Astrocyte of the cerebellum (primary cell): Measurements from ENCODE around the gene USP24.

ENCODE experiments used
- DNase-seq: peaks from one replicate; pipeline ENCODE4 v3.0.0-alpha.2; 2011; ENCODE audit warnings: low read depth
- H3K4me3 ChIP-seq: 2 replicates; pipeline ENCODE4 v1.5.1; 2011; ENCODE audit warnings: mild to moderate bottlenecking, low read depth, low read length, moderate library complexity
- in situ Hi-C: cut with HindIII; loops from 2 replicates; pipeline ENCODE4 v1.10.0; 2017; ENCODE audit warnings: low sequenced_read_pairs
- TF ChIP-seq, protein P1 (sequence below): IDR thresholded peaks from 2 replicates; pipeline ENCODE4 v1.5.1; 2012; ENCODE audit warnings: low read length, low read depth, moderate library complexity, mild to moderate bottlenecking; ENCODE audit errors: missing control alignments

USP24 gene

DNA sequence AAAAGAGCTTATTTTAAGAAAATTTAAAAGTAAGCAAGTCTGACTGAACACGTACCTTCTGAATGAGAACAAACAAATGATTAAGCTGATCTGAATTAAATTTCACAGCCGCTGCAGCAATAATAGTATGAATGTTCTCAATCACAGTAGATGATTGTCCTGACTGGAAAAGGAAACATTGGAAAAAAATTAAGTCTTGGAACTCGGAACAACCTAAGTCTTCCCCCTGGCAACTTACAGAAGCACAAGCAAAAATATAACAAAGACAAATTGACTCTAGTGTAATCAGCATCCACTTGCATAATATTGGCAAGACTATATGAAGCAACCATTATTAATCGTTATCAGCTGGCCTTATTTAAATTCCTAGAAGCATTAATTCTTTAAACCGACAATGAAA lies 60.5 kb downstream of the USP24 start:
- no peak overlapping the region for H3K4me3 ChIP-seq
- in situ Hi-C loops = no loop called here
- DNase-seq = no peak
- TF ChIP-seq, protein P1, sequence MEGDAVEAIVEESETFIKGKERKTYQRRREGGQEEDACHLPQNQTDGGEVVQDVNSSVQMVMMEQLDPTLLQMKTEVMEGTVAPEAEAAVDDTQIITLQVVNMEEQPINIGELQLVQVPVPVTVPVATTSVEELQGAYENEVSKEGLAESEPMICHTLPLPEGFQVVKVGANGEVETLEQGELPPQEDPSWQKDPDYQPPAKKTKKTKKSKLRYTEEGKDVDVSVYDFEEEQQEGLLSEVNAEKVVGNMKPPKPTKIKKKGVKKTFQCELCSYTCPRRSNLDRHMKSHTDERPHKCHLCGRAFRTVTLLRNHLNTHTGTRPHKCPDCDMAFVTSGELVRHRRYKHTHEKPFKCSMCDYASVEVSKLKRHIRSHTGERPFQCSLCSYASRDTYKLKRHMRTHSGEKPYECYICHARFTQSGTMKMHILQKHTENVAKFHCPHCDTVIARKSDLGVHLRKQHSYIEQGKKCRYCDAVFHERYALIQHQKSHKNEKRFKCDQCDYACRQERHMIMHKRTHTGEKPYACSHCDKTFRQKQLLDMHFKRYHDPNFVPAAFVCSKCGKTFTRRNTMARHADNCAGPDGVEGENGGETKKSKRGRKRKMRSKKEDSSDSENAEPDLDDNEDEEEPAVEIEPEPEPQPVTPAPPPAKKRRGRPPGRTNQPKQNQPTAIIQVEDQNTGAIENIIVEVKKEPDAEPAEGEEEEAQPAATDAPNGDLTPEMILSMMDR = no peak

DNA sequence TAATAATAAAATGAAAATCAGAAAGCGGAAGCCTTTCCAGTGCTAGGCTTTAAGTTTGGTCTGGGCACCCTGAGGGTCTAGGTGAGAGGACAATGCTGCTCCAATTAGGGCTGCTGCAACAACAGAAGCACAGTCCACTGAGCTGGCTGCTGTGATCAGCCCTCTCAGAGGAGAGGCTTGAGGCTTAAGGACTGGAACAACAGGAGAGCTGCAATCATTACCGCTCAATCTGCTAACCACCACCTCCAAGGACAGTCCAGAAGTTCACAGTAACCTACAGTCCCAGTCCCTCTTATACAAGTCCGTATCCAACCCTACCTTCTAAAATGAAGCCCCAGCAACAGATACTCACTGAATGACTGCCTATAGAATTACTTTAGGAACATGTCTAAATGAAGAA lies 62.1 kb downstream of the USP24 start:
- in situ Hi-C loops = no loop called here
- no peak overlapping the region for H3K4me3 ChIP-seq
- TF ChIP-seq, protein P1 = no peak
- DNase-seq = no peak

DNA sequence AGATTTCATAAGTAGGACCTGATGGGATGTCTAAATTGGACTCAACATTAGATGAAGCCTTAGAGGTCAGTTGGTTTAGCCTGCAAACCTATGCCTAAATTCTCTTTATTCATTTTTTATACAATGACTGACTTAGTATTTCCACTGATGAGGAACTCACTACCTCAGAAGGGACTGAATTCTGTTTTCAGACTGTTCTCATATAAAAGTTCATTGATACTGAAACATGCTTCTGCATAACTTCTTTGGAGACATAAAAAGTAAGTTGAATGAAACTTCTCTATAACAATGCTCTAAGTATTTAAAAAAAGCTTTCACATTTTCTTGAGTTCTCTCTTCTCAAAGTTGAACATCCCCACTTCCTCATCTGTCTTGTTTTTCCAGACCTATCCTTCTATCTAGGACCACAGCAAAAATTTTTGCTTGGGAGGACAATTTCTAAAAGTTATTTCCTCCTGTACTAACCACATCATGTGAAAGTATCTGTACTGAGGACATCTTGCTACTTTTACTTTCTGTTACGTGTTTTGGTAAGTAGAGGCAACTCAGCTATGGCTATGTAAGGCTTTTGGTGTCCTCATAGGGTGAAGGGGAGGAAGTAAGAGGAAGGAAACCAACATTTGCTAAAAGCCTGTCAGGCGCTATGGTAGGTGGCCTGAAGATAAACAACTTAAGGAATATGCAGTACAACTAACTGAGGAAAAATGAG lies 64.1 kb downstream of the USP24 start:
- no peak overlapping the region for H3K4me3 ChIP-seq
- in situ Hi-C loops = no loop called here
- TF ChIP-seq, protein P1 = no peak
- DNase-seq = no peak

DNA sequence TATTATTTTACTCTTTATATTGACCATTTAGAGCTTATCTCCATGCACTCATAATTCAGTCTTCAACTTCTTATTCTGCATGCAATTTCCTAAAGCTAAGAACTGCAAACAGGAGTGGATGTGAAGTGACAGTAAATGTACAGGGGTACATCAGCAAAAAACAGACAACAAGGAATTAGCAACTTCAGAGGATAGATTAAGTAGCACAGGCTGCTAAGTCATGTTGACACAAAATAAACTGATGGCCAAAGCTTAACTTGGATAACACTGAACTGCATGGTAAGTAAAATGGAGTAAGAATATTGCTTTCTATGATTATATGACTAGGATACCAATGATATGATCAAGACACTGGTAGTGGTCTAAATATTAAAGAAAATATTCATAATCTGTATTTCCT lies 66.5 kb downstream of the USP24 start:
- TF ChIP-seq, protein P1 = no peak
- no peak for DNase-seq
- no peak overlapping the region for H3K4me3 ChIP-seq
- in situ Hi-C loops = loop anchor here (25.0 kb wide), 1 partner anchor 1439 kb away; the partner anchor contains the start of gene PLPP3

DNA sequence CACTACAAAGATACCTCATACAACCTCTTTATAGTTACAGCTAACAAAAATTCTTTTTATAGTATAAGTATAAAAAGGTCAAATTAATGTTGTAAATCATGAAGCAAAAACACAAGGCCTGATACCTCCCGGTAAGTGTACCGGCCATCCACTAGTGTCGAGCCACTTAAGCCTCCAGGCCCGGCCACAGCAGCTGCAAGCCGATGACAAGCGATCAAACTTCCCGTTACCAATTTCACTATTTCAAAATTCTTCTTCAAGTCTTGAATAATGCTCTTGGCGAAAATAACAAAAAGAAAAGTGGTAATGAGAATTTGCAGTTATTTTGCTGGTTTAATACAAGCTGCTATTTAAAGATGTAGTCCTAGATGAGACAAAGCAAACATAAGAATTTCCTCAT lies 67.6 kb downstream of the USP24 start:
- no peak for DNase-seq
- TF ChIP-seq, protein P1 = no peak
- in situ Hi-C loops = loop anchor here (25.0 kb wide), 1 partner anchor 1440 kb away; the partner anchor contains the start of gene PLPP3
- no peak overlapping the region for H3K4me3 ChIP-seq

DNA sequence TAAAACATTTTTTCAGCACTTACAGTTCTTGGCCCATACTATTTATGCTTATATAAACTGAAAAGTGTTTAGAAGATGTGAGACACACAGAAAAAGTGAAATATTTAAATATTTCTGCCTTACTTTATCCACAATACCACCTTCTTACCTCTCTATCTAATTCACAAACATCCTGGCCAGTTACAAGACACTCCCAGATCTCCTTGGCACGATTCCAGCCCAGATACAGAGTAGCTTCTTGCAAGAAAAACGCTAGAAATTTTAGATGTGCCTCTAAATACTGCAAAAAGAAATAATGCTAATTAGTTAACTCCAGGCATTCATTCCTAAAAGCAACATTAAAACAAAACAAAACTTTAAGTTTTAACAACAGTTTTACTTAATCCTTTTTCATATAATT lies 68.4 kb downstream of the USP24 start:
- TF ChIP-seq, protein P1 = no peak
- DNase-seq = no peak
- in situ Hi-C loops = loop anchor here (25.0 kb wide), 1 partner anchor 1441 kb away; the partner anchor contains the start of gene PLPP3
- no peak overlapping the region for H3K4me3 ChIP-seq

DNA sequence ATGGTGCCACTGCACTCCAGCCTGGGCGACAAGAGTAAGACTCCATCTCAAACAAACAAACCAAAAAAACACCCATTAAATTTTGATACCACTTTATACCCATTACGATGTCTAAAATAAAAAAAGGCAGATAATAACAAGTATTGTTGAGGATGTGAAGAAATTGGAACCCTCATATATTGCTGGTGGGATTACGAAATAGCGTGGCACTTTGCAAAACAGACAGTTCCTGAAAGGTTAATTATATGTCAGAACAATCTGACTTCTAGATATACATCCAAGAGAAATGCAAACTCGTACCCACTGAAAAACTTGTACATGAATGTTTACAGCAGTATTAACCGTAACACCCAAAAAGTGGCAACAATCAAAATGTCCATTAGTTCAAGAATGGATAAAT lies 70.3 kb downstream of the USP24 start:
- no peak for DNase-seq
- no peak overlapping the region for H3K4me3 ChIP-seq
- TF ChIP-seq, protein P1 = no peak
- in situ Hi-C loops = loop anchor here (25.0 kb wide), 1 partner anchor 1442 kb away; the partner anchor contains the start of gene PLPP3
